Measurements from ENCODE around the gene FOCAD. TPM values are rescaled to one million over a fixed set of nuclear protein-coding genes. Genes with fewer than 3 reads are reported as not detected.

Gene FOCAD
- total and polyA plus RNA-seq, 2 donors (not counting 1 experiment from before 2014, with no cell fraction given) = 40.3 to 145 TPM

DNA sequence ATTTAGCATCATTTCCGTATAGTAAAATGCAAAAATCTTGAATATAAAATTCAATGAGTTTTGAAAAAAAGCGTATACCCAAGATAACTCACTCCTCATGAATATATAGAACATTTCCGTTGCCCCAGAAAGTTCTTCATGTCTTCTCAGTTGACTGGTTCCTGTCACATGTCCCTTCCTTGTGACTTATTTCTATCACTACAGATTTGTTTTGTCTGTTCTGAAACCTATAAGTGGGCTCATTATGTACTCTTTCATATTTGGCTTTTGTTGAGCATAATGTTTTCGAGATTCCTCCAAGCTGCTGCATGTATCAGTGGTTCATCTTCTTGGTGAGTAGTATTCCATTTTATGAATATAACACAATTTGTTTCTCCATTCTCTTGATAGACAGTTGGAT, 358.4 kb downstream of the FOCAD start:
- H3K27me3 ChIP-seq (ENCODE audit: control insufficient read depth, insufficient read depth, low read length) = no peaks in the 10 kb centered on the region
- no peak for DNase-seq (ENCODE audit: low read depth in 2 of 2)
- H3K4me2 ChIP-seq (ENCODE audit: extremely low read depth, insufficient read depth, low read length) = no peak overlapping the region
- H3K4me3 ChIP-seq (replicated peaks in 1 of 4; ENCODE audit: control extremely low read depth in 1 of 4, insufficient read depth in 1 of 4, low read depth in 3 of 4, low read length in 4 of 4) = no peak overlapping the region
- H3K27ac ChIP-seq (ENCODE audit: insufficient read depth, low read length) = no peak overlapping the region
- TF ChIP-seq, protein P1, sequence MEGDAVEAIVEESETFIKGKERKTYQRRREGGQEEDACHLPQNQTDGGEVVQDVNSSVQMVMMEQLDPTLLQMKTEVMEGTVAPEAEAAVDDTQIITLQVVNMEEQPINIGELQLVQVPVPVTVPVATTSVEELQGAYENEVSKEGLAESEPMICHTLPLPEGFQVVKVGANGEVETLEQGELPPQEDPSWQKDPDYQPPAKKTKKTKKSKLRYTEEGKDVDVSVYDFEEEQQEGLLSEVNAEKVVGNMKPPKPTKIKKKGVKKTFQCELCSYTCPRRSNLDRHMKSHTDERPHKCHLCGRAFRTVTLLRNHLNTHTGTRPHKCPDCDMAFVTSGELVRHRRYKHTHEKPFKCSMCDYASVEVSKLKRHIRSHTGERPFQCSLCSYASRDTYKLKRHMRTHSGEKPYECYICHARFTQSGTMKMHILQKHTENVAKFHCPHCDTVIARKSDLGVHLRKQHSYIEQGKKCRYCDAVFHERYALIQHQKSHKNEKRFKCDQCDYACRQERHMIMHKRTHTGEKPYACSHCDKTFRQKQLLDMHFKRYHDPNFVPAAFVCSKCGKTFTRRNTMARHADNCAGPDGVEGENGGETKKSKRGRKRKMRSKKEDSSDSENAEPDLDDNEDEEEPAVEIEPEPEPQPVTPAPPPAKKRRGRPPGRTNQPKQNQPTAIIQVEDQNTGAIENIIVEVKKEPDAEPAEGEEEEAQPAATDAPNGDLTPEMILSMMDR (conservative IDR thresholded peaks at IDR 0.05 in 1 of 2, IDR thresholded peaks at IDR 0.05 in 1 of 2; ENCODE audit: low read depth in 1 of 2, low read length in 2 of 2) = no peak
- no peak for TF ChIP-seq EZH2 (IDR thresholded peaks at IDR 0.05; ENCODE audit: low read length, missing control alignments)
- no peaks in the 10 kb centered on the region for H3K4me1 ChIP-seq (ENCODE audit: control insufficient read depth, extremely low read depth, insufficient read depth, low read length)
- H4K20me1 ChIP-seq (ENCODE audit: control insufficient read depth, extremely low read depth, insufficient read depth, low read length) = no peaks in the 10 kb centered on the region
- H3K79me2 ChIP-seq (ENCODE audit: control insufficient read depth, insufficient read depth, low read length) = no peaks in the 10 kb centered on the region
- no peaks in the 10 kb centered on the region for H3K36me3 ChIP-seq (ENCODE audit: control insufficient read depth, insufficient read depth, low read length)
- H3K9me3 ChIP-seq (ENCODE audit: control insufficient read depth, insufficient read depth, low read depth, low read length) = no peaks in the 10 kb centered on the region
- H2AFZ ChIP-seq (ENCODE audit: low read length) = no peak overlapping the region
- H3K9ac ChIP-seq (ENCODE audit: insufficient read depth, low read length) = no peak overlapping the region

DNA sequence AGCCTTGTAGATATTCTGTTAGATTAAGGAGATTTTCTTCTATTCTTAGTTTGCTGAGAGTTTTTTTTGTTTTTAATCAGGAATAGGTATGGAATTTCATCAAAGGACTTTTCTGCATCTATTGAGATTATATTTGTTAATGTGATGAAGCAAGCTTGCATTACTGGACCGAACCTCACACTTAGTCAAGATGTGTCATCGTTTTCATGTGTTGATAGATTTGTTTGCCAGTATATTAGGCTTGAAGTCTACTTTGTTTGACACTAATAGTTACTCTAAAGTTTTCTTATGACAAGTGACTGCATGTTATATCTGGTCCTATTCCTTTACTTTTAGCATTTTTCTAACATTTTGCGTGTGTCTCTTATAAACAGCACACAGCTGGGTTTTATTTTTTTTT, 359.8 kb downstream of the FOCAD start:
- H3K4me1 ChIP-seq (ENCODE audit: control insufficient read depth, extremely low read depth, insufficient read depth, low read length) = no peaks in the 10 kb centered on the region
- no peaks in the 10 kb centered on the region for H3K79me2 ChIP-seq (ENCODE audit: control insufficient read depth, insufficient read depth, low read length)
- DNase-seq (ENCODE audit: low read depth in 2 of 2) = no peak
- no peaks in the 10 kb centered on the region for H4K20me1 ChIP-seq (ENCODE audit: control insufficient read depth, extremely low read depth, insufficient read depth, low read length)
- H3K4me2 ChIP-seq (ENCODE audit: extremely low read depth, insufficient read depth, low read length) = no peak overlapping the region
- no peaks in the 10 kb centered on the region for H3K9me3 ChIP-seq (ENCODE audit: control insufficient read depth, insufficient read depth, low read depth, low read length)
- H3K4me3 ChIP-seq (replicated peaks in 1 of 4; ENCODE audit: control extremely low read depth in 1 of 4, insufficient read depth in 1 of 4, low read depth in 3 of 4, low read length in 4 of 4) = no peak overlapping the region
- H3K27me3 ChIP-seq (ENCODE audit: control insufficient read depth, insufficient read depth, low read length) = no peaks in the 10 kb centered on the region
- H2AFZ ChIP-seq (ENCODE audit: low read length) = no peak overlapping the region
- H3K27ac ChIP-seq (ENCODE audit: insufficient read depth, low read length) = no peak overlapping the region
- H3K9ac ChIP-seq (ENCODE audit: insufficient read depth, low read length) = no peak overlapping the region
- TF ChIP-seq, protein P1 (conservative IDR thresholded peaks at IDR 0.05 in 1 of 2, IDR thresholded peaks at IDR 0.05 in 1 of 2; ENCODE audit: low read depth in 1 of 2, low read length in 2 of 2) = no peak
- no peak for TF ChIP-seq EZH2 (IDR thresholded peaks at IDR 0.05; ENCODE audit: low read length, missing control alignments)
- H3K36me3 ChIP-seq (ENCODE audit: control insufficient read depth, insufficient read depth, low read length) = no peaks in the 10 kb centered on the region

Other genes starting within 250 kb of the FOCAD start
- gene MLLT3, start 61.8 kb upstream of the FOCAD start, total RNA-seq = 36.5 and 43.8 TPM in 2 replicates
- gene MLLT3, start 61.8 kb upstream of the FOCAD start, polyA plus RNA-seq = 21.7 and 37.3 TPM in 2 replicates

Measured in fibroblast of lung (primary cell).